NCI-H748 (cell line): ENCODE measurements around the gene ARL2BP.
A peak's percentile ranks its signal among the peaks of the same experiment; 100 is the strongest.

ENCODE experiments used
- DNase-seq: peaks from one replicate; lab custom pipeline; 2025; ENCODE audit not compliant: unreplicated experiment; lab: John Stamatoyannopoulos, UW

ARL2BP gene

GRCh38 chr16:57235128-57236021, 9.7 kb upstream of the ARL2BP start:
- peak; percentile 35 for DNase-seq

DNA sequence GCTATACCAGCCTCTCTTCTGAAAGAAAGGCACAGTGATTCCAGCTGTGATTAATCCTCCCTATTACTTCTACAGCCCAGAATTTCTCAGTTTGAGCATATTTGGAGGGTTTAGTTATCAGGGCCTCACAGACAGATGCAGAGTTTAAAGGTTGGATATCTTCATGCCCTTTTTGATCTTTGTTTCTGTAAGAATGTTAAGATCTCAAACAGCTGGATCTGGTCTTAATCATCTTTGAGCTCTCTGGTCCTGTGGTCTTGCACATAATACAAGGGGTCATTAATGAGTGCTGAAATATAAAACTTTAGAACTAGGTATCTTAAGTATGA, 9.1 kb upstream of the ARL2BP start:
- no peak for DNase-seq

- DNase-seq: no peak
Observed at GRCh38 chr16:57238682-57239081, 6.4 kb upstream of the ARL2BP start.

DNA sequence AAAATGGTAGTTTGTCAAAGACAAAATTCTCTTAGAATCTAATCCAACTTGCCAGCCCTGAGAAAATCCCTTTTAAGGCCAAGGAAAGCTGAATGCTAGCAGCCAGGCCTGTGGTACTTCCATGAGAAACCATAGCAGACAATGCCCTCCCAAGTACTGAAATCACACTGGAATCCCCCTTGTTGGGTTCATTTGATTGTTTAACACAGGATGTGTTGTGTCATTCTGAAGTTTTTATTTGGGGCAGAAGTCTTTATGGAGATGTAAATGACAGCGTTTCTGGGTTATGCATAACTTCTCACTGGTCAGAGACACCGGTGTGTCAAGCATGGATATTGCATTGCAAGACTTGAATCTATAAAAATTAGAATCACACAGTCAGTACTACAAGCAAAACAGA, 6.0 kb upstream of the ARL2BP start:
- no peak for DNase-seq

GRCh38 chr16:57240851-57241250, 4.2 kb upstream of the ARL2BP start:
- no peak for DNase-seq

DNA sequence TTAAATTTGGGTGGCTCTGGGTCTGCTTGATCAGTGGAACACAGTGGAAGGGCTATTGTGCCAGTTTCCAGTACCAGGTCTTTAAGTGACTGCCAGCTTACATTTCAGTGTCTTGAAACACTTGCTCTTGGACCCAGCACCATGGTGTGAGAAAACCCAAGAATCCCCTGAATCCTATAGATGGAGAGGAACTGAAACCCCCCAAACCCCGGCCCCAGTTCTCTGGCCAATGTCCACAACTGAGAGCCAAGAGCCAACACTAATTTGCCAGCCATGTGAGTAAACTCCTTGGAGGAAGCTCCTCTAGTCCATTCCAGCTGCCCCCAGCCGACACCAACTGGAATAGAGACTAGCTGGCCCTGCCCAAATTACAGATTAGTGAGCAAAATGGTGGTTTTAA, 2.4 kb upstream of the ARL2BP start:
- no peak for DNase-seq

- DNase-seq: no peak
Observed at GRCh38 chr16:57244463-57244766, 644 bp upstream of the ARL2BP start.

DNA sequence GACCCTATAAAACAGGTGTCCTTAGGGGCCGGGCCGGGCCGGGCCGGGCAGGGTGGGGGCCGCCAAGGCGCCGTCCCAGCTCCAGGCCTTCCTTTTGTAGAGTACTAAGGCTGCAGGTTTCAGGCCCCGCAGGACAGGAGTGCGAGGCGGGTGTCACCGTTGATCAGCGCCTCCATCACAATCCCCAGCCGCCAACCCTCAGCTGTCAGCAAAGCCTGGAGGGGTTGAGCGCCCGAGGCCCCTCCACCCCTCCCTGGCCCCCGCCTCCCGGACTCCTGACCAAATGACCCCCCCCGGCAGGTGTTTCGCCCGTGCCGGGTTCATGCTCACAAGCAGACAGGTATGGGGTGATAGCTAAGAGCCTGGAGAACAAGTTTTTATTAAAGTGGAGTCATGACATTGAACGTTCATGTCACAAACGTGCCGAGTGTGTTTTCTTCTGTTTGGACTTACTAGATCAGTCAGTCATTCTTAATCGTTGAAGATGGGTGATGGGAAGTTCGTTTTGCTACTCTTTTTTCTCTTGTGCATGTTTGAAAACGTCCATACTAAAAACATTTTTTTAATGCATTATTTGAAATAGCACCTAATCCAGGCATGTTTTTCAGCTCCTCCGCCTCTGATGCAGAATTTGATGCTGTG, 534 bp downstream of the ARL2BP start:
- DNase-seq: peak; percentile 54

- DNase-seq: no peak
Observed at GRCh38 chr16:57251352-57251751, 6.3 kb downstream of the ARL2BP start.

DNA sequence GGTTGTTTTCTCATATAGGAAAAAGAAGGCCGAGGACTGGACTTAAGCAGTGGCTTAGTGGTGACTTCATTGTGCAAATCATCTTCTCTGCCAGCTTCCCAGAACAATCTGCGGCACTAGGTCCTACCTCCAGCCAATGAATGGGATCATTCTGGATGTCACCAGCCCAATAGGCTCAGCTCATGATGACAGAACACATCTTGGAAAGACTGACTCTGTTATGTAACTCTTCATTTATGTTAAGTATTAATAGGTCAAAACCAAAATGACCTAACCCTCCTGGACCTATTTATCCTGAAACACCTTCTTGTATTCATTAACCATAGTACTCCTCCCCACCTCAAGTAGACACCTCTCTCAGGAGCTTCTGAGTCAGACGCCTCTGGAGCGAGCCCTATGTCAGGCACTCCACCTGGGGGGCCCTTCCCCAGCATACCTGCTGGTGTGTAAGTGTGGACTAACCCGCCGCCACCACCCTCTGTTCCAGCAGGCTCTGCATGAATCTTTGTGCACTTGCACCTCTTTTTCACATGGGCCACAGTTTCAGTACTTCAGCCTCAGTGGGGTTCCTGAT, 7.2 kb downstream of the ARL2BP start:
- no peak for DNase-seq

- no peak for DNase-seq
Observed at GRCh38 chr16:57253466-57253865, 8.4 kb downstream of the ARL2BP start.

DNA sequence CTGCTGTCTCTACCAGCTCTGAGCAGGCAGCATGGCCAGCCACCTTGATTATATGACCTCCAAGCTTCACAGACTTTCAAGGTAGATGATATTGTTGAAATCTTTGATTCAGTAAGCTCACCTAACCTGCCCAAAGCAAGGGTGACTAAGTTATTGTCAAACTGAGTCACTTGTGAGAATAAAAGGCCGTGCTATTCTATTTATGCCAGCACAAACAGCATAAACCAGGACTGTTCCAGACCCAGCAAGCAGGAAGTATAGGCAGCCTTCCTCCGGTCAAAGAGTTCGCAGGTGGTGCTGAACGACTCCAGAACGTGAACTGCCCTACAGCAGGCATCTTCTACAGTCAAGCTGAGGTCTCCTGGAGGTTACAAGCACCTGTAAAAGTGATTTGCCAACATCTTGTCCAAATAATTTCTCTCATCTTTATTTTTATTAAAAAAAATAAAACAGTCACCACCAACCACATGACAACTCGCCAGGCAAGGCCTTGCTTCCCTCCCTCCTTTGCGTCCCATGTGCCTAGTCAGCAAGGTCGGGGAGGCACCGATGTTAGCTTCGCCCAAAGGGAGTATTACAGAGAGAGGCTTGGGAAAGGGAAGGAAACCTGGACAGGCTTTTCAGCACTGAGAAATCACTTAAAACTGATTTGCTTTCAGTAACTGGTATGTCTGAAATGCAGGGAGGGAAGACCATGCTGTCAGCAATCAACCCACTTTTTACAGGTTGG, 10.8 kb downstream of the ARL2BP start:
- no peak for DNase-seq

GRCh38 chr16:57256601-57257395, 11.7 kb downstream of the ARL2BP start:
- DNase-seq: no peak

DNA sequence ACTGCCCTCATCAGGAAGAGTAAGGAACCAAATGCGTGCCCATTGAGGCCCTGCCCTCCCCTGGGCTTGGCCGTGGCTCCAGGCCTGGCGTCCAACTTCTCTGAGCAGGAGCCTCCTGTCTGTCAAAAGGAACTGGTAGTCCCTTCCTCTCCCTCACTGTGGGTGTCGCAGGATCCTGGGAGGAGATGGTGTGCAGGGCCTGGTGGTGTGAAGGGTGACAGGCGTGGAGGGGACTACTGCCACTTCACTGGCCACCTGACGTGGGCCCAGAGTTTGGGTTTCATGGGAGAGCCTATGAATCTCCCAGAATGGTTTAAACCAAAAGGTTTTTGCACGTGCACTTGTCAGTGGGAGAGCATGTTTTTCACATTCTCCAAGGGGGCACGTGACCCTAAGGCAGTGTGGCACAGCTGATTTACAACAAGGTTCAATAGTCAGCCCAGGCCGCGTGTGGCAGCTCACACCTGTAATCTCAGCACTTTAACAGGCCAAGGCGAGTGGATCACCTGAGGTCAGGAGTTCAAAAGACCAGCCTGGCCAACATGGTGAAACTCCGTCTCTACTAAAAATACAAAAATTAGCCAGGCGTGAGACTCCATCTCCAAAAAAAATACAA, 12.5 kb downstream of the ARL2BP start:
- DNase-seq: no peak

- no peak for DNase-seq
Observed at GRCh38 chr16:57258226-57258909, 13.3 kb downstream of the ARL2BP start.

DNA sequence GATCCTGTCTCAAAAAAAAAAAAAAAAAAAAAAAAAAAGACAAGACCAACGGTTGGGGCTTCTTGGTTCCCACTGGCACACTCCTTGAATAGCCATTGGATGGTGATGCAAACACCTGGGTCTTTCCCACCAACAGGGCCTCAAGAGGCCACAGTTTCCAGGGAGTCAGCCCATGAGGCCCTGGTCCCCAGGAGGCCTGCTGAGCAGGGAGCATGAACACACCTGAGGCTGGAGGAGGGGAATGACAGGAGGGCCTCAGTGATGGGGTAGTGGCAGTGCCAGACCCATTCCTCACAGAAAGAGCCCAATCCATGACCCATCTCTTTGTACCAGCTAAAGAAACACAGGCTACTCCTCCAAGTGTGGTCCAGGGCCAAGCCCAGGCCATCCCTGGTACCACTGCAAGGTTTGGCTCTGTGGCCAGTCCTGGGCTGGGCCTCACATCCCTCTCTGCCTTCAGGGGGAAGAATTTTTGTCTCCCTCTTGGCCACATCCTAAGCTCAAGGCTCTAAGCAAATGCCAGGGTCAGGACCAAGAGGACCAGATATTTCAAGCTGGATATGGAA, 13.9 kb downstream of the ARL2BP start:
- DNase-seq: no peak

- no peak for DNase-seq
Observed at GRCh38 chr16:57260294-57260929, 15.4 kb downstream of the ARL2BP start.

DNA sequence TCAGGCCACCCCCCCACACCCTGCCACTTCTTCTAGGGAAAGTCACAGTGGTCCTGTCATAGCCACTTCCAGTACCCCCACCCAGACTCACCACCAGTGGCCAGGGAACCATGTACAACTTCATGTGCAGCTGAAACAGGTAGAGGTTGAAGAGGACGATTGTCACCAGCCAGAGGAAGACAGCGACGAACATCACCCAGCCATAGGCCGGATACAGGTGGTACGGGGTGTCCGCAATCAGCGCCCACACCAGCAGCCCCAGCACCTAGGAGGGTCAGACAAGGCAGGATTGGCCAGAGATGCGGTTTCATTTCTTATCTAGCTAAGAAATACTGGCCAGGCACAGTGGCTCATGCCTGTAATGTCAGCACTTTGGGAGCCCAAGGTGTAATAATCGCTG, 16.7 kb downstream of the ARL2BP start:
- DNase-seq: no peak

DNA sequence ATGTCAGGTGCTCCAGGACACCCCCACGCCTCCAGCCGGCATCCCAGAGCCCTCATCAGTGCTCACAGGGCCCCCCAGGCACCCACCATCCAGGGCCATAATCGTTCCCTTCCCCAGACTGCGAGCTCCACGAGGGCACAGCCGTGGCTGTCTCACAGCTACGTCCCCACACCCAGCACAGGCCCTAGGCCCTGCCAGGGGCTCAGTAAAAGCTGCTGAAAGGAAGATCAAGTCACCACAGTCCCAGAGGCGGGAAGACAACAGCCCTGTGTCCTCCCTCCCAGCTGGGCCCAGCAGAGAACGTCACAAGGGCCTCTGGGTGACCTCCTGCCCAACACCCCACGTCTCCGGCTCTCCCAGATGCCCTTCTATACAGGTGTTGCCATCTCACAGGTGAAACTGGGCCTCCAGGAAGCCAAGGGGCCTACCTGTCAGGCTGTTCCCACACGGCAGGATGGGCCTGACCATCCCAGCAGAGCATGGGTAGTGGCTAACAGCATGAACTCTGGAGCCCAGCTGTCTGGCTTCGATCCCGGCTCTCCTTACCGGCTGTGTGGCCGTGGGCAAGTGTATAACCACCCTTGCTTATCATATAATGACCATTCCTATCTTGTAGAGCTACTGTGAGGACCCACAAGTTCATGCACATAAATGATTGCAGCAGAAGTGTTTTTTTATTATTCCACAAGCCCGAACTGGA, 17.9 kb downstream of the ARL2BP start:
- DNase-seq: no peak
